ENCODE data around the gene BTN1A1.

The BTN1A1 gene

GRCh38 chr6:26555505-26556262, 55.6 kb downstream of the BTN1A1 start:
- Histone ChIP-seq H3K4me1 (ENCODE audit: insufficient read depth, low read length) (peaks cover 10% of the 10 kb centered on the region), H3K9me3 (ENCODE audit: low read length) (no peaks in the 10 kb centered on the region), H3K27ac (ENCODE audit: low read depth, low read length) (no peak overlapping the region), H3K9ac (ENCODE audit: low read length) (no peak overlapping the region), H3K27me3 (ENCODE audit: control insufficient read depth in 1 of 2, insufficient read depth in 2 of 2, low read length in 2 of 2) (no peaks in the 10 kb centered on the region), H3K4me3 (ENCODE audit: low read depth in 1 of 2, low read length in 2 of 2) (no peak overlapping the region), H3K36me3 (ENCODE audit: insufficient read depth, low read length) (no peaks in the 10 kb centered on the region)

GRCh38 chr6:26556263-26557070, 56.4 kb downstream of the BTN1A1 start:
- Histone ChIP-seq H3K4me3 (ENCODE audit: low read depth in 1 of 2, low read length in 2 of 2) (no peak overlapping the region), H3K27me3 (ENCODE audit: control insufficient read depth in 1 of 2, insufficient read depth in 2 of 2, low read length in 2 of 2) (no peaks in the 10 kb centered on the region), H3K9me3 (ENCODE audit: low read length) (no peaks in the 10 kb centered on the region), H3K9ac (ENCODE audit: low read length) (no peak overlapping the region), H3K36me3 (ENCODE audit: insufficient read depth, low read length) (no peaks in the 10 kb centered on the region), H3K27ac (ENCODE audit: low read depth, low read length) (no peak overlapping the region), H3K4me1 (ENCODE audit: insufficient read depth, low read length) (peaks cover 10% of the 10 kb centered on the region)

All from muscle layer of colon (tissue), 2 donors.